GM23338 (cell line): Measurements from ENCODE around the gene SH3GL3. TPM values are rescaled to one million over a fixed set of nuclear protein-coding genes. Genes with fewer than 3 reads are reported as not detected.

ENCODE experiments used
- ATAC-seq: fragments of 200-7000 bp; cut with Tn5 transposase; 3 replicates; pipeline ENCODE4 v1.9.1; 2020
- DNase-seq: peaks from one replicate; pipeline ENCODE4 v3.0.0-alpha.2; 2015; ENCODE audit warnings: low spot score
- H2AFZ ChIP-seq: fragments of 200-600 bp; sonication (generic); 2 replicates; pipeline ENCODE4 v1.8.0; 2016; ENCODE audit warnings: antibody characterized with exemption, mild to moderate bottlenecking, moderate library complexity
- H3F3A ChIP-seq: fragments of 200-600 bp; sonication (generic); replicated peaks from 2 replicates; pipeline ENCODE4 v1.8.0; 2017; ENCODE audit warnings: antibody characterized with exemption, mixed run types, low read depth
- H3K27ac ChIP-seq: fragments of 200-600 bp; sonication (generic); 2 replicates; pipeline ENCODE4 v1.6.1; 2016; ENCODE audit warnings: low read depth
- H3K27me3 ChIP-seq: fragments of 200-600 bp; sonication (generic); 2 replicates; pipeline ENCODE4 v1.8.0; 2016; ENCODE audit warnings: mild to moderate bottlenecking, mixed run types, moderate library complexity; ENCODE audit not compliant: insufficient read depth
- H3K36me3 ChIP-seq: fragments of 200-600 bp; sonication (generic); 2 replicates; pipeline ENCODE4 v1.8.0; 2016; ENCODE audit warnings: mild to moderate bottlenecking; ENCODE audit not compliant: insufficient read depth
- H3K4me1 ChIP-seq: fragments of 200-600 bp; sonication (generic); 2 replicates; pipeline ENCODE4 v1.8.0; 2016; ENCODE audit warnings: mild to moderate bottlenecking, moderate library complexity; ENCODE audit not compliant: insufficient read depth
- H3K4me2 ChIP-seq: fragments of 200-600 bp; sonication (generic); 2 replicates; pipeline ENCODE4 v1.7.1; 2017; ENCODE audit warnings: mixed run types
- H3K4me3 ChIP-seq: fragments of 200-600 bp; sonication (generic); 2 replicates; pipeline ENCODE4 v1.6.1; 2016; ENCODE audit warnings: mixed run types
- H3K79me2 ChIP-seq: fragments of 200-600 bp; sonication (generic); replicated peaks from 2 replicates; pipeline ENCODE4 v1.8.0; 2017; ENCODE audit warnings: mild to moderate bottlenecking; ENCODE audit not compliant: insufficient read depth
- H3K9me2 ChIP-seq: fragments of 200-600 bp; sonication (generic); 2 replicates; pipeline ENCODE4 v1.8.0; 2017; ENCODE audit not compliant: insufficient read depth
- H4K20me1 ChIP-seq: fragments of 200-600 bp; sonication (generic); replicated peaks from 2 replicates; pipeline ENCODE4 v1.8.0; 2017; ENCODE audit warnings: mild to moderate bottlenecking; ENCODE audit not compliant: insufficient read depth
- H3K27ac Mint-ChIP-seq: 2 replicates; pipeline ENCODE4 v1.8.0; 2020; ENCODE audit warnings: inconsistent platforms, mild to moderate bottlenecking, moderate library complexity, mixed read lengths
- H3K27me3 Mint-ChIP-seq: 3 replicates; pipeline ENCODE4 v1.8.0; 2022; ENCODE audit warnings: low read depth, mild to moderate bottlenecking, moderate library complexity, mixed read lengths, inconsistent platforms; ENCODE audit not compliant: insufficient read depth, poor library complexity
- H3K36me3 Mint-ChIP-seq: 3 replicates; pipeline ENCODE4 v1.8.0; 2021; ENCODE audit warnings: low read depth, mild to moderate bottlenecking, inconsistent platforms, moderate library complexity, mixed read lengths
- H3K4me1 Mint-ChIP-seq: 3 replicates; pipeline ENCODE4 v1.8.0; 2020; ENCODE audit warnings: mild to moderate bottlenecking, inconsistent platforms, mixed read lengths
- H3K4me3 Mint-ChIP-seq: 3 replicates; pipeline ENCODE4 v1.8.0; 2021; ENCODE audit warnings: moderate library complexity, mild to moderate bottlenecking, inconsistent platforms, mixed read lengths
- H3K9me3 Mint-ChIP-seq: 3 replicates; pipeline ENCODE4 v1.8.0; 2020; ENCODE audit warnings: moderate library complexity, mild to moderate bottlenecking, inconsistent platforms, mixed read lengths
- CREB1 ChIP-seq: fragments of 250-450 bp; sonication (Bioruptor Pico); IDR thresholded peaks from 2 replicates; pipeline ENCODE4 v1.5.0; 2020; ENCODE audit warnings: low read depth, mild to moderate bottlenecking, moderate library complexity
- ETS1 ChIP-seq: IDR thresholded peaks from 2 replicates; pipeline ENCODE4 v1.6.1; 2016; ENCODE audit warnings: antibody characterized with exemption
- EZH2 ChIP-seq: fragments of 200-600 bp; sonication (generic); IDR thresholded peaks from one replicate; pipeline ENCODE4 v1.8.0; 2017; ENCODE audit warnings: antibody characterized with exemption, mild to moderate bottlenecking, low read depth; ENCODE audit not compliant: unreplicated experiment
- EZH2phosphoT487 ChIP-seq: fragments of 200-600 bp; sonication (generic); IDR thresholded peaks from one replicate; pipeline ENCODE4 v1.8.1; 2018; ENCODE audit warnings: antibody characterized with exemption; ENCODE audit not compliant: unreplicated experiment
- NANOG ChIP-seq: IDR thresholded peaks from 2 replicates; pipeline ENCODE4 v1.6.1; 2016; ENCODE audit warnings: antibody characterized with exemption, borderline replicate concordance
- POLR2AphosphoS5 ChIP-seq: IDR thresholded peaks from 2 replicates; pipeline ENCODE4 v1.6.1; 2016; ENCODE audit warnings: antibody characterized with exemption, low read depth
- polyA plus RNA-seq: library from polyadenylated mRNA; unstranded; fragments of >200 nt; fragmentation: Nextera tagmentation; extraction: Ambion mirVana; gene quantifications from 2 replicates; pipeline ENCODE4 v1.2.1, GENCODE V29; 2016
- total RNA-seq: library from RNA; depleted of rRNA; stranded (reverse); fragments of >200 nt; shearing (Covaris generic); gene quantifications from 2 replicates; pipeline ENCODE4 v1.2.3, GENCODE V29; 2014
- TF ChIP-seq, protein P1 (sequence below): fragments of 250-450 bp; sonication (Bioruptor Pico); IDR thresholded peaks from 2 replicates; pipeline ENCODE4 v1.5.0; 2020; ENCODE audit warnings: mild to moderate bottlenecking, moderate library complexity
- TF ChIP-seq, protein P2 (sequence below), 2 experiments: fragments of 200-600 bp in 1 of 2; sonication (generic) in 1 of 2; conservative IDR thresholded peaks; 2 replicates each; pipeline versions ENCODE4 v1.5.1 to v1.6.1; 2016 to 2017; ENCODE audit warnings: antibody characterized with exemption in 2 of 2, low read depth in 2 of 2, mild to moderate bottlenecking in 2 of 2, moderate library complexity in 1 of 2

SH3GL3 gene
- total and polyA plus RNA-seq, 2 experiments from 2014 or later, result 15.9 to 21.1 TPM

DNA sequence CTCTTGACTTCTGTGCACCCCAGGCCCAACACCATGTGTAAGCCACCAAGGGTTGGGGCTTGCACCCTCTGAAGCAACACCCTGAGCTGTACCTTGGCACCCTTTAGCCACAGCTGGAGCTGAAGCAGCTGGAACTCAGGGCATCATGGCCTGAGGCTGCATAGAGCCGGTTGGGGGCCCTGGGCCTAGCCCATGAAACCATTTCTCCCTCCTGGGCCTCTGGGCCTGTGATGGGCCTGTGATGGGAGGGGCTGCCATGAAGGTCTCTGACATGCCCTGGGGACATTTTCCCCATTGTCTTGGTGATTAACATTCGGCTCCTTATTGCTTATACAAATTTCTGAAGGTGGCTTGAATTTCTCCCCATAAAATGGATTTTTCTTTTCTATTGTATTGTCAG, 184.4 kb downstream of the SH3GL3 start (continued):
- TF ChIP-seq, protein P1, sequence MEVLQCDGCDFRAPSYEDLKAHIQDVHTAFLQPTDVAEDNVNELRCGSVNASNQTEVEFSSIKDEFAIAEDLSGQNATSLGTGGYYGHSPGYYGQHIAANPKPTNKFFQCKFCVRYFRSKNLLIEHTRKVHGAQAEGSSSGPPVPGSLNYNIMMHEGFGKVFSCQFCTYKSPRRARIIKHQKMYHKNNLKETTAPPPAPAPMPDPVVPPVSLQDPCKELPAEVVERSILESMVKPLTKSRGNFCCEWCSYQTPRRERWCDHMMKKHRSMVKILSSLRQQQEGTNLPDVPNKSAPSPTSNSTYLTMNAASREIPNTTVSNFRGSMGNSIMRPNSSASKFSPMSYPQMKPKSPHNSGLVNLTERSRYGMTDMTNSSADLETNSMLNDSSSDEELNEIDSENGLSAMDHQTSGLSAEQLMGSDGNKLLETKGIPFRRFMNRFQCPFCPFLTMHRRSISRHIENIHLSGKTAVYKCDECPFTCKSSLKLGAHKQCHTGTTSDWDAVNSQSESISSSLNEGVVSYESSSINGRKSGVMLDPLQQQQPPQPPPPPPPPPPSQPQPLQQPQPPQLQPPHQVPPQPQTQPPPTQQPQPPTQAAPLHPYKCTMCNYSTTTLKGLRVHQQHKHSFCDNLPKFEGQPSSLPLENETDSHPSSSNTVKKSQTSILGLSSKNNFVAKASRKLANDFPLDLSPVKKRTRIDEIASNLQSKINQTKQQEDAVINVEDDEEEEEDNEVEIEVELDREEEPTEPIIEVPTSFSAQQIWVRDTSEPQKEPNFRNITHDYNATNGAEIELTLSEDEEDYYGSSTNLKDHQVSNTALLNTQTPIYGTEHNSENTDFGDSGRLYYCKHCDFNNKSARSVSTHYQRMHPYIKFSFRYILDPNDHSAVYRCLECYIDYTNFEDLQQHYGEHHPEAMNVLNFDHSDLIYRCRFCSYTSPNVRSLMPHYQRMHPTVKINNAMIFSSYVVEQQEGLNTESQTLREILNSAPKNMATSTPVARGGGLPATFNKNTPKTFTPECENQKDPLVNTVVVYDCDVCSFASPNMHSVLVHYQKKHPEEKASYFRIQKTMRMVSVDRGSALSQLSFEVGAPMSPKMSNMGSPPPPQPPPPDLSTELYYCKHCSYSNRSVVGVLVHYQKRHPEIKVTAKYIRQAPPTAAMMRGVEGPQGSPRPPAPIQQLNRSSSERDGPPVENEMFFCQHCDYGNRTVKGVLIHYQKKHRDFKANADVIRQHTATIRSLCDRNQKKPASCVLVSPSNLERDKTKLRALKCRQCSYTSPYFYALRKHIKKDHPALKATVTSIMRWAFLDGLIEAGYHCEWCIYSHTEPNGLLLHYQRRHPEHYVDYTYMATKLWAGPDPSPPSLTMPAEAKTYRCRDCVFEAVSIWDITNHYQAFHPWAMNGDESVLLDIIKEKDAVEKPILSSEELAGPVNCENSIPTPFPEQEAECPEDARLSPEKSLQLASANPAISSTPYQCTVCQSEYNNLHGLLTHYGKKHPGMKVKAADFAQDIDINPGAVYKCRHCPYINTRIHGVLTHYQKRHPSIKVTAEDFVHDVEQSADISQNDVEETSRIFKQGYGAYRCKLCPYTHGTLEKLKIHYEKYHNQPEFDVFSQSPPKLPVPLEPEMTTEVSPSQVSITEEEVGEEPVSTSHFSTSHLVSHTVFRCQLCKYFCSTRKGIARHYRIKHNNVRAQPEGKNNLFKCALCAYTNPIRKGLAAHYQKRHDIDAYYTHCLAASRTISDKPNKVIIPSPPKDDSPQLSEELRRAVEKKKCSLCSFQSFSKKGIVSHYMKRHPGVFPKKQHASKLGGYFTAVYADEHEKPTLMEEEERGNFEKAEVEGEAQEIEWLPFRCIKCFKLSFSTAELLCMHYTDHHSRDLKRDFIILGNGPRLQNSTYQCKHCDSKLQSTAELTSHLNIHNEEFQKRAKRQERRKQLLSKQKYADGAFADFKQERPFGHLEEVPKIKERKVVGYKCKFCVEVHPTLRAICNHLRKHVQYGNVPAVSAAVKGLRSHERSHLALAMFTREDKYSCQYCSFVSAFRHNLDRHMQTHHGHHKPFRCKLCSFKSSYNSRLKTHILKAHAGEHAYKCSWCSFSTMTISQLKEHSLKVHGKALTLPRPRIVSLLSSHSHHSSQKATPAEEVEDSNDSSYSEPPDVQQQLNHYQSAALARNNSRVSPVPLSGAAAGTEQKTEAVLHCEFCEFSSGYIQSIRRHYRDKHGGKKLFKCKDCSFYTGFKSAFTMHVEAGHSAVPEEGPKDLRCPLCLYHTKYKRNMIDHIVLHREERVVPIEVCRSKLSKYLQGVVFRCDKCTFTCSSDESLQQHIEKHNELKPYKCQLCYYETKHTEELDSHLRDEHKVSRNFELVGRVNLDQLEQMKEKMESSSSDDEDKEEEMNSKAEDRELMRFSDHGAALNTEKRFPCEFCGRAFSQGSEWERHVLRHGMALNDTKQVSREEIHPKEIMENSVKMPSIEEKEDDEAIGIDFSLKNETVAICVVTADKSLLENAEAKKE (CRISPR knock-in tag), result no peak
- TF ChIP-seq ETS1 (no peak), POLR2AphosphoS5 (no peak), EZH2 (no peak), EZH2phosphoT487 (no peak), NANOG (no peak)

DNA sequence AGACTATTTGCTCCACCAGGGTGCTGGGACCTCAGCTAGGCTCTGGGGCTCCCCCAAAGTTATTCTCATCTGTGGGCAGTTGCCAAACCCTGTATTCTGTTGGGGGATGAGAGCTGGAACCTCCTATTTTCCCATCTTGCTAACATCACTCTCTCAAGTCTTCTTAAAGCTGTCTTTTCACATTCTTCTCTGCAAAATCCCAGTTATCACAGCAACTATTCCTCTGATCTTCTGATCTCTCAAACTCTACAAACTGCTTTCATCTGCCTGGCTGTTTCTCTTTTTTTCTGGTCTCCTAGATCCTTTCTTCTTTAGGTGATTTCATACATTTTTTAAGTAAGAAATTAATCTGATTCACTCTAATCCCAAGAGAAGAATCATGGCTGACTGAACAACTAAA, 196.1 kb downstream of the SH3GL3 start:
- H3K27ac Mint-ChIP-seq, result no peak overlapping the region
- H3K9me2 ChIP-seq, result no peaks in the 10 kb centered on the region
- H3K4me1 Mint-ChIP-seq, result no peaks in the 10 kb centered on the region; the same call in 2 of the 3 replicates
- H3K9me3 Mint-ChIP-seq, result peaks cover 8% of the 10 kb centered on the region; the same call in 2 of the 3 replicates
- TF ChIP-seq NANOG (no peak), CREB1 (no peak)
- TF ChIP-seq, protein P2, sequence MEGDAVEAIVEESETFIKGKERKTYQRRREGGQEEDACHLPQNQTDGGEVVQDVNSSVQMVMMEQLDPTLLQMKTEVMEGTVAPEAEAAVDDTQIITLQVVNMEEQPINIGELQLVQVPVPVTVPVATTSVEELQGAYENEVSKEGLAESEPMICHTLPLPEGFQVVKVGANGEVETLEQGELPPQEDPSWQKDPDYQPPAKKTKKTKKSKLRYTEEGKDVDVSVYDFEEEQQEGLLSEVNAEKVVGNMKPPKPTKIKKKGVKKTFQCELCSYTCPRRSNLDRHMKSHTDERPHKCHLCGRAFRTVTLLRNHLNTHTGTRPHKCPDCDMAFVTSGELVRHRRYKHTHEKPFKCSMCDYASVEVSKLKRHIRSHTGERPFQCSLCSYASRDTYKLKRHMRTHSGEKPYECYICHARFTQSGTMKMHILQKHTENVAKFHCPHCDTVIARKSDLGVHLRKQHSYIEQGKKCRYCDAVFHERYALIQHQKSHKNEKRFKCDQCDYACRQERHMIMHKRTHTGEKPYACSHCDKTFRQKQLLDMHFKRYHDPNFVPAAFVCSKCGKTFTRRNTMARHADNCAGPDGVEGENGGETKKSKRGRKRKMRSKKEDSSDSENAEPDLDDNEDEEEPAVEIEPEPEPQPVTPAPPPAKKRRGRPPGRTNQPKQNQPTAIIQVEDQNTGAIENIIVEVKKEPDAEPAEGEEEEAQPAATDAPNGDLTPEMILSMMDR (conservative IDR thresholded peaks at IDR 0.05; ENCODE audit: low read depth in 2 of 2), result no peak
- H2AFZ ChIP-seq, result no peak overlapping the region
- H3K79me2 ChIP-seq, result no peaks in the 10 kb centered on the region
- no peak for DNase-seq
- no peak overlapping the region for H3K4me3 Mint-ChIP-seq
- H3K4me1 ChIP-seq, result no peaks in the 10 kb centered on the region
- H3F3A ChIP-seq, result no peaks in the 10 kb centered on the region
- no peak overlapping the region for H3K4me3 ChIP-seq
- H3K27ac ChIP-seq, result no peak overlapping the region
- no peaks in the 10 kb centered on the region for H4K20me1 ChIP-seq
- ATAC-seq, result no peak
- no peak overlapping the region for H3K4me2 ChIP-seq
- H3K36me3 Mint-ChIP-seq, result no peaks in the 10 kb centered on the region
- H3K36me3 ChIP-seq, result no peaks in the 10 kb centered on the region
- H3K27me3 Mint-ChIP-seq, result peaks cover 1% of the 10 kb centered on the region
- H3K27me3 ChIP-seq, result no peaks in the 10 kb centered on the region
